ENCODE data around the gene C1QTNF3.
"Not testable (repeated sequence)": the region's sequence is repeated elsewhere in the genome, so short reads cannot be mapped to it uniquely, and the experiment has no call there.

Gene C1QTNF3

DNA sequence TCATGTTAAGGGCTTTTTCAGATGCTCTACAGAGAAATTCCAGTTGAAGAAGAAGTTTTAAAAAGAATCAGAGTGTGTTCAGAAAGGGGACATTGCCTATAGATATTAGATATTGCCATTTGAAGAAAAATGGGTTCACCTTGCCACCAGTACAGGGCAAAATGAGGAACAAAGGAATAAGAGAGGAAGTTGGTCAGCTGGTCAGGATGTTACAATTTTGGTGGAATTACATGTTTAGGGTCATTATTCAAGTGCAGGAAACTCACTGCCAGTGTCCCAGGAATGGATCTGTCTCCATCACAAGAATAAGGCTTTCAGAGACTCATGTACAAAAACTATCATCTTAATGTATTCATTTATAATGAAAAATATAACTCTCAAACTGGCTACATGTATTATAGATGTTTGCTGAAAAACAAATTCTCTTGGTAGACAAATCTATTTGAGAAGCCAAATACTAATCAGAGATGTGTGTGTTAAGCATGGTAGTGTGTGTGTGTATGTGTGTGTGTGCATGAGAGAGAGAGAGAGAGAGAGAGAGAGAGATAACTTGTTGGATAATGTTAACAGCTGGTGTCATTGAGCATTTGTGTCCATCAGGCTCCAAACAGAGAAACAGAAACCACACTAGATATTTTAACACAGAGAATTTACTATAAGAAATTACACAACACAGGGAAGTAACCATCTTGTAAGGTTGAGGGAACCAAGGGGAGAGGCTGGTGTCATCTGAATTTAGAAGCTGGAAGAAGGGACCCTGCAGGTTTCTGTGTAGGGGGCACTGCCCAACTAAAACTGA, 5.0 kb upstream of the C1QTNF3 start:
- DNase-seq = no peak

DNA sequence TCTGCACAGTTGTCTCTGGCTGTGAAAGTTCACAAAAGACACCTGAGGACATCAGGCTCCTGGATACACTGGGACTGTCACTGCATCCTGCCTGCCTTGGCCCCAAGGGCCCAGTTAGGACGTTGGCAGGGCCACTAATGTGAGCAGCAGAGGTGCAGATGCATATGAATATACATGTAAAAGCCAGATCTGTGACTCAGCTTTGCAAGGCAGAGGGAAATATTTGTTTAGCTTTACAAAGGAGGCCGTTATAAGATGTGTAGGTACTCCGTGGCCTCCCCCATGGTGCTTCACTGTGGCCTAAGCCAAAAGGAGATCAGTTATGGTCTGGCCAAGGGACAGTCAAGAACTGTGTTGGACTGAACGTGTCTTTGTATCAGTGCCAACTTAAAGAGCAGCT, 4.1 kb upstream of the C1QTNF3 start:
- DNase-seq = no peak

DNA sequence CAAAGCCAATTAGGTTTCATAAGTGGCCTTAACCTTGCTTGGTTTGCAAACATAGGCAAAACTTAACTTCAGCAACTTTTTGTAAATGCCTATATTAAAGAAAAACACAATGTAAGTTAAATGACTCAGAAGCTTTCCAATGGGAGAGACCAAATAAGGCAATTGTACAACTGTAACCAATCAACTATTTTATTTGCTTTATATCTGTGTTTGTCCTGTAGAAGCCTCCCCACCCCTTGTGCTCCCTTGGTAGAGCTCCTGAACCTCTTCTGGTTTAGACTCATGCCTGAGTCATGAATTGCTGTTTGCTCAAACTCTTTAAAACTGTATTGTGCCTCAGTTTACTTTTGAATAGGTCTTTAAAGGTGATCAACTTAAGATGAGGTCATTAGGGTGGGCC, 3.0 kb upstream of the C1QTNF3 start:
- DNase-seq = no peak

DNA sequence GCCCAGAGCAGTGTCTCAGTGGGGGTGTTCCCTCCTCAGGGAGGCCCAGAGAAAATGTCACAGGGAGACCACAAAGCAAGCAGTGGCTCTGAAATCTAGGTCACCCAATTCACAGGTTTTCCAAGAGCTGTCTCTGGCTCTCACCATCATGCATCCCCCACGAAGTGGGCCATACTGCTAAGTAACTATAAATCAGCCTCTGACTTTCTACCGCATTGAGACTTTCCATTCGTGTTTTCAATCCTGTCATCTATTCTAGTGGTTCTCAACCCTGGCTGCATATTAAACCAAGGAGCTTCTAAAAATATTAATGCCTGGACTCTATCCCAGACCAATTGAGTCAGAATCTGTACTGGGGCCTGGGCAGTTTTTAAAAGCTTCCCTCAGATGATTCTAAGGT, 2.0 kb upstream of the C1QTNF3 start:
- DNase-seq = no peak

DNA sequence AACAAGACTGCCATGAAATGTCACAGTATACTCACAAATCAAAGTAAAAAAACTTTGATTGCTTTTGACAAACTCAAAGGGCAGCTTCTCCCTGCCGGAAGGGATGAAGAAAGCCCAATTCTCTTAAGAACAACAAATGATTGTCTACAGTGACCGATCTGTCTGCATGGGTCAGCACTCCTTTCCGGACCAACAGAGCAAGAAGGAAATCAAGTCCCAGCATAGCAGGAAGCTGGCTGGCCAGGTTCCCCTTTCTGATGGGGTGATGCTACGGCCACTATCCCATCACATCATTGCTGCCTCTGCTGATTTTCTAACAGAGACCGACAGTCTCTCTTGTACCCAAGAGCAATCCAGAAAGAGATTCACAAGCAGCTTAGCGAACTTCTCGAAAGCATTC, 692 bp downstream of the C1QTNF3 start:
- DNase-seq = no peak

DNA sequence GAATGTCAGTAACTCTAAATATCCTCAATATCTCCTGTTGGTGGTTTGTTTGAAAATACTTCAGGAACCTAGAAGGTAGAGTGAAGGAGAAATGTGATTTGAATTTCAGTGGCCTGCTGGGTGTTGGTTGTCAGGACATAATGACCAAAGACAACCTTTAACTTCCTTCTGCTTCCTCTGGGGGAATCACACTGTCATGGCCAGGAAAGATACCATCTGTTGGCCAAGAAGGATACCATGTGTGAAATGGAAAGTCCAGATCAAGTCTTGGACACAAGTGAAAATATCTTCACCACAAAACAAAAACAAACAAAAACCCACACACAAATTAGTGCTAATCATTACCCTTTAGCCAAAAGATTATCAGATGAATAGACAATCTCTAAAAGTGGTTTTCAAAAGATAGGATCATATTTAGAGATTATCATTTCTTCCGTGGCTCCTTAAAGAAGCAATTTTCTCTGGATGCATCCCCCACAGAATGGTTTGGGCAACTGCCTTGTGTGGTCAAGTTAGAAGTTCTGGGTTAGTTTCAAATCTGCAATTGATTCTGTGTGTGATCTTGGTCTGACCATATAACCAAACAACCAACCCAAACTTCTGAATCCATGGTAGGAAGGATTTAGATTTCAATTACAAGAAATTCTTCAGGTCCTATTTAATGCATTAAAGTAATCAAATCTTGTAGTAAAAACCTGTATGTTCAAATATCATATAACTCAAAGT, 1.6 kb downstream of the C1QTNF3 start:
- DNase-seq = no peak

DNA sequence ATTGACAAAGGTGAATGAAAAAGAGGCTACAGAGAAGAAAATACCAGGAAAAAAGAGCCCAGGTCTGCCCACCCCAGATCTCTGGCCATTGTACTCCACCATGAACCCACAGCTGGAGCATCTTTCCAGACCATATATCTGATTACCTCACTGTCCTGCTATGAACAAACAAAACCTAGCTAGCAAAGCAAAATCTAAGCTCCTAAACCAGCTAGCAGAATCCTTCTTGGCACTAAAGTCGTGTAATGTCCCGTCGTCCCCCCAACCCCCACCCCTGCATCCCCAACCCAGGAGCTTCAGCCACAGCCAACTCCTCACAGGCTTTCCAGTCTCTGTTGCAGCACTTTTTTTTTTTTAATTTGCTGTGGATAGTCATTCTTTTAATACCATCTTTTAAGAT, 2.5 kb downstream of the C1QTNF3 start:
- DNase-seq = no peak

DNA sequence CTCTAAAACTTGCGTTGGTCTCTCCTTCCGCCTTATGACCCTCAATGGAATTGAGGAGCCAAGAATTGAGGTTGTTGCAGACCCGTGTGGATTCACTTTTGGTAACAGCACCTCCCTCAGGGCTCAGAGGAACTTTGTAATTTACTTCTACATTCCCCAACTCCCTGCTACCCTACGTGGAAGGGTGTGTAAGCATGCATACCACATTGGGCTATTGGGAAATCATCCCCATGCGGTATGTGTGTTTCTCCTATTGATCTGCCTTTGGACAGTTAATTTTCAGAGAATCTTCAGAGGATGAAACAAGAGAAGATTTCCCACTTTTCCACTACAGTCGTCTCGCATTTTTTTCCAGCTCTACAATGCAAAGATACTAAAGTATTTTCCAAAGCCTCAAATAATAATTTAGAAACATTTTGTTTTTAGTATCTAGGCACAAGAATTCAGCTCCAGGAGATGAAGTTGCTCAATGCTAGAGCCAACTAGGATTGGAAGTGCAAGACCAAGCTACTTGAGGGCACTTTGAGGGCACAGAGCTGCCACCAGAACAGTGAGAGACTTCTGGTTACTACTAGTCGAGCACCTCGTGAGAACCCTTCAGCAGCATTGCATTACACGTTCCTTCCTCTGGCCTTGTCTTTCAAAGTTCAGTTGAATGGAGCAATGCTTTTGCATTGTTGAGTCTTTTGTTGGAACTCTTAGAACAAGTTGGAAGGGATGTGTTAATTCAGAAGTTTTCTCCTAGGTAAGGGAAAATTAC, 3.4 kb downstream of the C1QTNF3 start:
- no peak for DNase-seq

DNA sequence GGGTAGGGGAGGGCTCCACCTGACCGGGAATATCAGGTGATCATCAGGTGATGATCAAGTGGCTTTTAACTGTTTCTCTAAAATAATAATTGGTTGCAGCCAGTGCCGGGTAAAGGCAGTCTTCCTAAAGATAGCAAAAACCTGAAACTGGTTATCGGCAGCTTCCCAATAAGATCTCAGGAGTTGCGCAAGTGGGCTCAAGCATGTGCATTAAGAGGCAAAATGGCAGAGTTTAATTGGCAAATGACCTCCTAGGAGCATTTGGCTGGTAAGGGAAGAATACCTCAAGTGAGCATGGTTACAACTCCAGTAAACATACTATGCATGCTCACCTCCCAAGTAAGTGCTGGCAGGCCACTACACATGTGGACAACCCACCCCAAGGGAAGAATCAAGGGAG, 4.2 kb downstream of the C1QTNF3 start:
- no peak for DNase-seq

DNA sequence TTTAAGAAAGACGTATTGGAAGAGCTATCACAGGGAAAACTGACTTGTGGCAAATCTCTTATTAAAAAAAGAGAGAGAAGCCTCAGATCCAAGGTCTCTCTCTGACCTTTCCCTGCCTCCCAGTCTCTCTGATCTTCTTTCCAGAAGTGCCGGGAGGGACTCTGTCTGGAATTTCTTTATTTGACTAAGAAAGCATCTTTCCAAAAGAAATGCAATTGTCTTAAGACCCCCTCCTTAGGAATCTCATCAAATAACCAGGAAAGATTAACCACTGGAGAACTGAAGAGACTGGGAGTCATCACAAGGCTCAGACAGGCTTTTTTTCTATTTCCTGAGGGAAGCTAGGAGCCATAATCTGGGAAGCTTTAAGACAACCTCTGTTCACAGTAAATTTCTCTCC, 4.6 kb downstream of the C1QTNF3 start:
- DNase-seq = no peak

DNA sequence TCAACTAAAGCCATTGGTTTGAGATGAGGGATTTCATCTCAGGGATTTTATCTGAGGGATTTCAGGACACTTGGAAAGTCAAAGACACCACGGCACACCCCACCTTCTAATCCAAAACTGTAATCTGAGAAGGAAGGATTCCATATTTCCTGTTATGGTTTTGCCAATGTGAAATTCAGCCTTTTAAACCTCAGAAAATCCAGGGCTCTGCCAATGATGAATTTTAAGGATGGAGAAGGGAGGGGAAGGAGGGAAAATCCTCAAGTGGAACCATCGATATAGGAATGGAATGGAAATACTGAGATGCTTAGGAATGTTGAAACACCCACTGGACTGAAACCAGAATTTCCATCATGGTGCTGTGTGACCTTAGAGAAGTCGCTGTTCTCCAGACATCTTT, 5.3 kb downstream of the C1QTNF3 start:
- DNase-seq = no peak

DNA sequence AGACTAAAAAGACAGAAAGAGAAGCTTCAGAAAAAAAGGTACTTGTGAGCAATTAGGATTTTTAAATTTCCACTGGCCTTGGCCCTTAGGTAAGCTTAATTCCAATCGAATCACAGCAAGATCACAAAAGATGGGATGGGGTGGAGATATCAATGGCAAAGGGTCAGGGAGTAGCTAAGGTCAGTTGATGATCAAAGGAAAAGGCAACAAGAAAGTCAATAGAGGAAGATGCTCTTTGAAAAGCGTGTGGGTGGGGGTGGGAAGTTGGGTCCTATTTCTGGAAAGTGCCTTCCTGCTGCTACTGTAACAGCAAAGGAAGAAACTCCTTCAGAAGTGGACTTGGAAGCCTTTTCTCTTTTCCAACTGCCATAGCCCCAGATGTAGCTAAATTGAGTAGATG, 7.3 kb downstream of the C1QTNF3 start:
- DNase-seq = no peak

DNA sequence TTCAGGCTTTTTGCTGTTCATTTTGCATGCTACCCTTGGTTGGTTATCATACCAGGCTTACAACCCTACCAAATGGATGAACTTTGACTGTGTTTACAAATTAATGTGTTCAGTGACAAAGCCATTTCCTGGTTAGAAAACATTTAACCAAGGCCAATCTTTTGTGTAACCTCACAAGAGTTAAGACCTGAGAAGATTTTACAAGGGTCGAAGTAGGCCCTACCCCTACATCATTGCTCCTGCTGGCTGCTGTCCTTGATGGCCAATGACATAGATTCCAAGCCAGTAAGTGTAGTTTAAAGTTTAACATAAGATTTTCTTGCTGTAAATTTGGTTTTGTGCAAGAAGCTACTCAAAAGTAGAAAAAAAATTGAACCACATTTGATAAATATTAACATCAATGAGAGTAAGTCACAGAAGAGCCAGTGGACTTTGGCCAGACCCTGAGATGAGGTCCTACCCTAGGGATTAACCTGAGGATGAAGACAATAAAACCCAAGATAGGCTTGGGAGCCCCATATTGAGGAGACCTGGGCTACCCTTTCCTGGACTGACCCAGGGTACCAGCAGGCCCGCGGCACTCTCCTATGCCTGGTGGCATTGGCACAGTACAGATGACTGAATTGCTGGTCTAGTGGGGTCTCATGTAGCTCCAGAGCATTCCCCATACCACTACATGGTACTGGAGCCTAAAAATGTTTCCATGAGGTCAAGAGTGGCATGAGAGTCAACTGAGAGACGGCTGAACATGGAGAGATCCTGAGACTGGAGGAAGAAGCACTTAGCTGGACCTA, 8.3 kb downstream of the C1QTNF3 start:
- no peak for DNase-seq

DNA sequence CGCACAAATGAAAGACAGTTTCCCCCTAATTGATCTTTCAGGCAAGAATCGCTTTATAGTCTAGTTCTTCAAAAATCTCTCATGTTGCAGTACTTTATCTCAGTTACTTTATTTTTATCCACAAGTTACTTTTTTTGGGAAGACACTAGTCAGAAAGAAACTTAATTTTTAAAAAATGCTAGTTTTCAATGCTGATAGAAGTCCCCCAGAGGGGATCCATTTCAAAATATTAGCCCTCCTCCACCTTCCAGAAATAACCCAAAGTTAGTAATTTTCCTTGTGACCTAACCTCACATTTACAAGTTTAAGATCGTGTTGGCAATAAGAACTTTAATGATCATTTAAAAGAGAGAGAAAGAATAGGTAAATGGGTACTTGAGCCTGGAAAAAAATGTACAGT, 11.0 kb downstream of the C1QTNF3 start:
- DNase-seq = no peak

DNA sequence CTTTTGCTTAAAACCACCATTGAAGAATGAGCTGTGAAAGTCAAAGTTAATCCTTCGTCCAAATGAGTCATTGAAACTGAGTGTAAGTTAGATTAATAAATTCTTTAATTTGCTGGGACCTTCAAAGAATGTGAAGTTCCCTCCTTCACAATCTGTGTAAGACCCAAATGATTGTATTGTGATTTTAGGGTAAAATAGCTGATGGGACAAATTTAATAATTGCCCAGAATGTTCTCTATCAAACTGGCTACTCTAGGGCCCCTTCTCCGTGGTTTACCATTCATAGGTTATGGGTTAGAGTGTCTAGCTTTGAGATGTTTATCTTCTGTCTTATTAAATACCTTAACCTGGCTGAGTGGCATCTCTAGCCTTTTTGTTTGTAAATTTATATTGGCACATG, 11.9 kb downstream of the C1QTNF3 start:
- DNase-seq = no peak

DNA sequence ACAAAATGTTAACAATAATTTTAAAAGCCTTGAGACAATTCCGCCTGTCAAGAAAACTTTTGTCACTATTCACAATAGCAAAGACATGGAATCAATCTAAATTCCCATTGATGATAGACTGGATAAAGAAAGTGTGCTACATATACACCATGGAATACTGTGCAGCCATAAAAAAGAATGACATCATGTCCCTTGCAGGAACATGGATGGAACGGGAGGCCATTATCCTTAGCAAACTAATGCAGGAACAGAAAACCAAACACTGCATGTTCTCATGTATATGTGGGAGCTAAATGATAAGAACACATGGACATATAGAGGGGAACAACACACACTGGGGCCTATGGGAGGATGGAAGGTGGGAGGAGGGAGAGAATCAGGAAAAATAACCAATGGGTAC, 12.4 kb downstream of the C1QTNF3 start:
- not testable (repeated sequence) for DNase-seq

DNA sequence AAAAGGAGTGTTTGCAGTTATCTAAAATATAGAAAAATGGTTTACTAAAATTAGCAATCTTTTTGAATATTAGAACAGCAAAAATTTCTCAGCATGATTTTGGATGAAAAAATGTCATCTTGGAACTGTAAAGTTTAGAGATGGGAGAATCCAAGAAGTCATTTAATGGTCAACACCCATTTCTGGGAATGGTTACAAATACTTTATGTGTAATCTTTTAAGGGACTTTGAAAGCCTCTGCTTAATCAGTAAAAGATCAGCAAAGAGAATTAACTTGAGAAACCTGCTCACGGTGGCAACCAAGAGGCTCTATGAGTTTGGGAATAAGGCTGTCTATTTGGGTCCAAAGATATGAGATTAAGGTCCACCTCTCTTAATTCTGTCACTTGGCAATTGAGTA, 13.0 kb downstream of the C1QTNF3 start:
- no peak for DNase-seq

DNA sequence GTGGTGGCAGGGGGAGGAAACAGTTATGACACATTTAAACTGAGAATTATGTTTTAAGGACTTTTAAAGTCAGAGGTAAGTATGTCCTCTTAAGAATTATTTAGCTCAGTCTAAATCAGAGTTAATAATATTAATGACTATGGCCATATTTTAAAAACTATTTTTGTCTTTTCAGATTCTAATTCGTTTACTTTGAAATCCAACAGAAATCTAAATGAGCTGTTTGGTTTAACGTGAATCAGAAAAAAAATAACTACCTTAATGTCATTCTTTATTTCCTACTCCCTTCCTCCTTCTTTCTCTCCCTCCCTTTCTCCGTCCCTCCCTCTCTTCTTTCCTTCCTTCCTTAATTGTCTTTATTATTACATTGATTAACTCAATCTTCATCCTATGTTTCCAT, 14.7 kb downstream of the C1QTNF3 start:
- DNase-seq = no peak

DNA sequence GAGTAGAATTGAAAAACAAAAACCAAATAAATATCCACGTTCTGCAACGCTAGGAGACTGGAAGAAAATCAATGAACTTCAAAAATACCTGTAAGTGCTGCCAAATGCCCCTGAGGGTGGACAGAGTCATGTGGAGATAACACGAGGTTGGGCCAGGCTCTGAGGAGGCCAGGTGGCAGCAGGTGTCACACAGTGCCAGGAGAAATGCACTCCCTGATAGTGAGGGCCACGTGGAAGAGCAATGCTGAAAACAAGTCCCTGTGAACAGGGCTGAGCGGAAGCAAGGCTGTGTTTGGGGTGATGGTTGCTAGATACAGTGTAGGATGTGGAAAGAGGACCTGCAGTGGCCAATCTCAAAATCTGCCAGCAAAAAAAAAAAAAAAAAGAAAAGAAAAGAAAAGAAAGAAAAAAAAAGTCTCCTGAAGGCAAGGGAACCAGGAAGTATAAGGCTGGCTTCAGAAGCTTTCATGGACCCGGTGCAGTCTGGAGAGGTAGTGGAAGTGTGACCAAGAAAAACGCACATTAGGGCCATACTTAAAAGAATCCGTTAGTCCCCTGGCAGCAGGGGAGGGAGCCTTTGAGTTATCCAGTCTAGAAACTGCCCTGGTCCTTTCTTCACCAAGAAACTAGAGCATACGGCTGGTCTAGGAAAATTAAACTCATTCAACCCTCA, 16.8 kb downstream of the C1QTNF3 start:
- no peak for DNase-seq

DNA sequence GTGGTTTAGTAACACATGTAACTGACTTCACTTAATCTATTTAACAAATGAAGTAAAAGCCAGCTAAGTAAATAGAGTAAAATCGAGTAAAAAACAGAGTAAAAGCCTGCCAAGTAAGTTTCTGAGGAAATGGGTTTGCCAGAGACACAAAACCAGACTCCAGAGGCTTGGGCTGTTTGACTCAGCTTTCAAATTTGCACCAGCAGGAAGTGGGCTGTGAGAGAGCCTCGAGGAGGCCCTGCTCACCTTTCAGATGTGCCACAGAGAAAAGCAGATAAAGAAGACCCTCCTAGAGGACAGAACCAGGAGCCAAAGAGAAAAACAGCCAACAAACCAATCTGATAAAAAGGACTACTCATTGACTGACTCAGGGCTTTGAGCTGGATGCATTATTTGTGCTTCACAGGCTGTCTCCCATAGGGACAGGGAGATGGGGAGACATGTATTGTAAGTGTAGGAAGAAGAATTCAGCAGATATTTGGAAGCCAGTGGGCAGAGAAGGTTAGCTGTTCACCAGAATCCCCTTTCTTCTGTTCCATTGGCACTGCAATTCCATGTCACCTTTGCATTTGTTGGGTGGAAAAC, 20.8 kb downstream of the C1QTNF3 start:
- peak; percentile 68 for DNase-seq

DNA sequence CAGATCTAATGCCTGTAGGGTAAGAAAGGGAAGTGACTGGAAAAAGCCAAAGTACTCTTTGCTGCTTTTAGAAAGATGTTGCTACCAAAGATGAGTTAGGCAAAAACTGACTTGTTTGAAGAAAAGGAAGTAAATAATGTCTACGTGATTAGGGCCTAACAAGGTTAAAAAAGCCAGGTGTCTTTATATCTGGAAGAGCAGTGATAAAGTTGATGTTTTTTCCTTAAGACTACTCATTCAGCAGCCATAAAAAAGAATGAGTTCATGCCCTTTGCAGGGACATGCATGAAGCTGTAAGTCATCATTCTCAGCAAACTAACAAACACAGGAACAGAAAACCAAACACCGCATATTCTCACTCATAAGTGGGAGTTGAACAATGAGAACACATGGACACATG, 21.7 kb downstream of the C1QTNF3 start:
- no peak for DNase-seq

DNA sequence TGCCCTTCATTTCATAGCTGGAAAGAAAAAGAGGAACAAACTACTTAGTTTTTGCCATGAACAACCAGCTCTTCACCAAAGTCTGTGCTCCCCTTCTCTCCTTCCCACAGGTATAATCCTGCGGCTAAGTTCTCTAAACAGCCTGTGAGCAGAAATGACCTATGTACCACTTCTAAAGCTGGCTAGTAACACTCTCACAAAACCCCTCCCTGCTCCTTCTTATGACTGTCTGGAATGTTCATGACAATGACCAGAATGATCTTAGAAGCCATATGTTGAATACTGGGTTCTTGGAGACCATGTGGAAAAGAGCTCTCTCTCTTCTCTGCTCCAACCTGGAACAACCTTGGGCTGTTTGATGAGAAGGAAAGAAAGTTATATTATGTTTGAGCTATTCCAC, 22.3 kb downstream of the C1QTNF3 start:
- DNase-seq = no peak
